ENCODE results near the gene PPIC.

Gene PPIC

DNA sequence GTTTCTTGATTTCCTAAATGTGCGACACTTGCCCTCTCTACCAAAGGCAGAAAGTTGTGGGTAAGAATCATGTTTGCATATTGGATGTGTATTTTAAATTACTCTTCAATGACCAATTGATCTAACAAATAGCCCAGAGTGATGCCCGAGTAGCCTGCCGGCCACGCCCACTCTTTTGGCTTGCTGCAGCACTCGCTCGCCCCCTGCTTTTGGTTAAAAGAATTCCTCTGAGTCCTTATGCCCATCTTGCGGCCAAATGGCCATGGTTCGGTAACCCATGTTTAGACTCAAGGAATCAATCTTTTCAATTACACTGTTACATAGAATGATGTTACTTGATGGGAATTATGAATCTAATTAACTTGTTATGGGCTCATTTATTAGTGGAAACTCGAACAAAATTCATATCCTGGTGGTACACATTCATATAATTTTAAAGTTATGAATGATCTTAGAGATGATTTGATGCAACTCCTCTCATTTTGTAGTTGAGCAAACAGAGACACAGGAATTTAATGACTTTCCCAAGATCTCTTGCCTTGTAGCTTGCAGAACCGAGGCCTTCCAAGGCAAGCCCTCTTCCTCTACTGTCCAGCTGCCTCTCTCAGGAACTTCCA, 36.5 kb downstream of the PPIC start:
- no peak overlapping the region for H3K4me3 ChIP-seq (ENCODE audit: control insufficient read depth, low read depth, low read length)
- TF ChIP-seq, protein P1, sequence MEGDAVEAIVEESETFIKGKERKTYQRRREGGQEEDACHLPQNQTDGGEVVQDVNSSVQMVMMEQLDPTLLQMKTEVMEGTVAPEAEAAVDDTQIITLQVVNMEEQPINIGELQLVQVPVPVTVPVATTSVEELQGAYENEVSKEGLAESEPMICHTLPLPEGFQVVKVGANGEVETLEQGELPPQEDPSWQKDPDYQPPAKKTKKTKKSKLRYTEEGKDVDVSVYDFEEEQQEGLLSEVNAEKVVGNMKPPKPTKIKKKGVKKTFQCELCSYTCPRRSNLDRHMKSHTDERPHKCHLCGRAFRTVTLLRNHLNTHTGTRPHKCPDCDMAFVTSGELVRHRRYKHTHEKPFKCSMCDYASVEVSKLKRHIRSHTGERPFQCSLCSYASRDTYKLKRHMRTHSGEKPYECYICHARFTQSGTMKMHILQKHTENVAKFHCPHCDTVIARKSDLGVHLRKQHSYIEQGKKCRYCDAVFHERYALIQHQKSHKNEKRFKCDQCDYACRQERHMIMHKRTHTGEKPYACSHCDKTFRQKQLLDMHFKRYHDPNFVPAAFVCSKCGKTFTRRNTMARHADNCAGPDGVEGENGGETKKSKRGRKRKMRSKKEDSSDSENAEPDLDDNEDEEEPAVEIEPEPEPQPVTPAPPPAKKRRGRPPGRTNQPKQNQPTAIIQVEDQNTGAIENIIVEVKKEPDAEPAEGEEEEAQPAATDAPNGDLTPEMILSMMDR (conservative IDR thresholded peaks at IDR 0.05; ENCODE audit: control insufficient read depth, insufficient read depth, low read depth, low read length): peak; percentile 35
- peak; percentile 40 for DNase-seq (ENCODE audit: low read depth)

DNA sequence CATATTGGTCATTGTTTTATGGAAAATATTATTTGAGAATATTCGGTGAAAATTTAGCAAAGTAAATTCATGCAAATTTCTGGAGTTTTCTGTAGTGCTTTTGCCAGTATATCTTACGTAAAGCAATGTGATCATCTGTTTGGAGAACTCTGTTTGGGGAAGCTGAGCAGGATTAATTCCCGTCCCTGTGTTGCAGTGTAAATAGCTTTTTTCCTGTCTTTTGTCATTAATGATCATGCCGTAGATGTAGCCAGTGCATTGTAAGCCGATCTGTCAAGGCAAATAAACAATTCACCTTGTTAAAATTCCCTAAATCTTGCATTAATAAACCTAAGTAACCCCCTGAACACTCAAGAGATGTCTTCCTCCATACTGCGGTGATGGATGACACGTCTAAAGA, 39.2 kb downstream of the PPIC start:
- DNase-seq (ENCODE audit: low read depth): no peak
- TF ChIP-seq, protein P1 (conservative IDR thresholded peaks at IDR 0.05; ENCODE audit: control insufficient read depth, insufficient read depth, low read depth, low read length): no peak
- no peak overlapping the region for H3K4me3 ChIP-seq (ENCODE audit: control insufficient read depth, low read depth, low read length)

DNA sequence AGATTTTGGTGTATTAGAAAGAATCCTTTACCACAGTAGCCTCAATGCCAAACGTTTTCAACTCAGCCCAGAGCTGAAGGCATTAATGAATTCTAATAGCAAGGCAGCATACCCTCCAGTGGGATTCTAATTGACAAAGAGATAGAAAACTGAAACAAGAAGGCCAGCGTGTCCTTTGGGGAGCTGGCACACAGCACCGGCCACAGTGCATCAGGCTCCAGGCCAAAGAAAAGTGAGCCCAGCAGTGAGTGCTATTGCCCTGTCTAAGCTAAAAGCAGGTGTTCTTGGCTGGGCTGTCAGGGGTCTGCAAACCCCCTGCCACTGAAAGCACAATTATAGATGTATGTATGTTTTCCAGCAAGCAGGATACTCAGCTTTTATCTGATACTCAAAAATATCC, 40.4 kb downstream of the PPIC start:
- no peak overlapping the region for H3K4me3 ChIP-seq (ENCODE audit: control insufficient read depth, low read depth, low read length)
- DNase-seq (ENCODE audit: low read depth): no peak
- TF ChIP-seq, protein P1 (conservative IDR thresholded peaks at IDR 0.05; ENCODE audit: control insufficient read depth, insufficient read depth, low read depth, low read length): no peak

DNA sequence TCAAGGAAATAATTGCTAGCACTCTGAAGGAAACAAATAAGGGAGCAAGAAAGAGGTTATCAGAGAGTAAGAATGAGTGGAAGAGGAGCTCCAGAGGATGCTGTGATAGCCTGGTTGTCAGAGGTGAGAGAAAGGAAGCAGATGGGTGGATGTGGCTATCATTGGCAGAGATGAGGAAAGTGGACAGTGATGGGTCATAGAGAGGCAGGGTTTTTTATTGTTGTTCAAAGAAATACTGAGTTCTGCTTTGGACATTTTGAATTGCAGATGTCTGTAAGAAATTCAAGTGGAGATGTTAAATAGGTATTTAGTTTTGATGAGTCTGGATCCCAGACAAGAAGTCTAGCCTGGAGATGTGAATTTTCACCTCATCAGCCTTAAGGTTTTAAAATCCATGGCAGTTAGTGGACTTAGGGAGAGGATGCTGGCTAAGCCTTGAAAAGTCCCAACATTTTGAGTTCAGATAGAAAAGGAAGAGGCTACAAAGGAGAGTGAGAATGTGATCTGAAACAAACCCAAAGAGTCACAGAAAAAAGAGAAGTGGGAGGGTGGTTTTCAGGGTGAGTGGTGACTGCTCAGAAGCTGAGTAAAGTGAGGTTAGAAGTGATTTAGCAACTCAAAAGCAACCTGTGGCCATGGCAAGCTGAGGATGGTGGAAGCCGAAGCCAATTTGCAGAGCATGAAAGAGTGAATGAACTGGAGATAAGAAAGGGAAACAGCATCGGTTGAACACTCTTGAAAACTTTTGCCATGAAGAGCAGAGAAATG, 50.4 kb downstream of the PPIC start:
- DNase-seq (ENCODE audit: low read depth): no peak
- no peak overlapping the region for H3K4me3 ChIP-seq (ENCODE audit: control insufficient read depth, low read depth, low read length)
- TF ChIP-seq, protein P1 (conservative IDR thresholded peaks at IDR 0.05; ENCODE audit: control insufficient read depth, insufficient read depth, low read depth, low read length): no peak

DNA sequence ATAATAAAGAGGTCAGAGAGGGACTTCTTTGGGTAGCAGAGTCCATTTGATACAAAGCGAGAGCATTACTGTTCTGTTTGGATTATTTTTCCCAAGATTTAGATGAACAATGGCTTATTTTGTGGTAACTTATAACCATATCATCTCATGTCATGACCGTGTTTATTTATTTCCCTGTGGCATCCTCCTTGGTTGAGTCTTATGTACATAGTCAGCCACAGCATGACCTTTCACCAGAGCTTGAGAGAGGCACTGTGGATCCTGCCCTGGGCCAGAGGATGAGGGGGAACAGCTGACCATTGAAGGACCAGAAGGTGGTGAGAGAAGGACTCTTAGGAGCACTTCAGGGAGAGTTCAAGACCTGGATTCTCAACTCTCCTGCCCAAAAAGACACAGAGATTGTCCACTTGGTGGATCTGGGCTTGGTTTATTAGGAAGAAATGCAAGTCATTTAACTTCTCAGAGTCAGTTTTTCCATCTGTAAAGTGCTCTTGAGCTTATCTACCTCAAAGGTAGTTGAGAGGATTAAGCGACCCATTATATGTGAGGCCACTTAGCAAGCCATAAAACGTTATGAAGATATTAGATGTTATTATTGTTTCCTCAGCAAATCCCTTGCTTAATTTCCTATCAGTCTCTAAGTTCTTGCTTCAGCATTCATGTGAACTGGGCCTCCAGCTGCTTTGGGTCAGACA, 51.4 kb downstream of the PPIC start:
- no peak overlapping the region for H3K4me3 ChIP-seq (ENCODE audit: control insufficient read depth, low read depth, low read length)
- TF ChIP-seq, protein P1 (conservative IDR thresholded peaks at IDR 0.05; ENCODE audit: control insufficient read depth, insufficient read depth, low read depth, low read length): no peak
- no peak for DNase-seq (ENCODE audit: low read depth)

DNA sequence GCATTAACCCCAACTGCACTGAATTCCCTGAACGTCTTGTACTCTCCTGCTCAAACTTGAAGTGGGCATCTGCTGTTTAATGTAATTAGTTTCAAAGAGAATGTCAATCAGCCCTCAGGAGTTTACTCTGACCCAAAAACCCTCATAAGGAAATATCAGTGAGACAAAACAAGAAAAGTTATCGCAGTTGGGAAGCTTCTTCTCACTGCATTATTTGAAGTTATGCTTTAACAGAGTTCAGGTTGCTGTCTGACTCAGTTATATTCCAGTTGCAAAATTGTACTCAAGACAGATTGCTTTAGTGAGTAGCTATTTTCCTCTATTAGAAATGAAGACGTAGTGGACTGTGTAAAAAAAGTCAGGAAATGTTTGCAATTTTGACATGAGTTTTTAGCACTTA, 52.1 kb downstream of the PPIC start:
- no peak for DNase-seq (ENCODE audit: low read depth)
- H3K4me3 ChIP-seq (ENCODE audit: control insufficient read depth, low read depth, low read length): no peak overlapping the region
- TF ChIP-seq, protein P1 (conservative IDR thresholded peaks at IDR 0.05; ENCODE audit: control insufficient read depth, insufficient read depth, low read depth, low read length): no peak
